NCI-H774 (cell line): ENCODE measurements around the gene CACNA1B.
"Not testable (repeated sequence)": the region's sequence is repeated elsewhere in the genome, so short reads cannot be mapped to it uniquely, and the experiment has no call there.

Experiments used
- DNase-seq: peaks from one replicate; lab custom pipeline; 2025; lab: John Stamatoyannopoulos, UW

CACNA1B gene

GRCh38 chr9:137889966-137890365 is 12.4 kb downstream of the CACNA1B start:
- DNase-seq: not testable (repeated sequence)

DNA sequence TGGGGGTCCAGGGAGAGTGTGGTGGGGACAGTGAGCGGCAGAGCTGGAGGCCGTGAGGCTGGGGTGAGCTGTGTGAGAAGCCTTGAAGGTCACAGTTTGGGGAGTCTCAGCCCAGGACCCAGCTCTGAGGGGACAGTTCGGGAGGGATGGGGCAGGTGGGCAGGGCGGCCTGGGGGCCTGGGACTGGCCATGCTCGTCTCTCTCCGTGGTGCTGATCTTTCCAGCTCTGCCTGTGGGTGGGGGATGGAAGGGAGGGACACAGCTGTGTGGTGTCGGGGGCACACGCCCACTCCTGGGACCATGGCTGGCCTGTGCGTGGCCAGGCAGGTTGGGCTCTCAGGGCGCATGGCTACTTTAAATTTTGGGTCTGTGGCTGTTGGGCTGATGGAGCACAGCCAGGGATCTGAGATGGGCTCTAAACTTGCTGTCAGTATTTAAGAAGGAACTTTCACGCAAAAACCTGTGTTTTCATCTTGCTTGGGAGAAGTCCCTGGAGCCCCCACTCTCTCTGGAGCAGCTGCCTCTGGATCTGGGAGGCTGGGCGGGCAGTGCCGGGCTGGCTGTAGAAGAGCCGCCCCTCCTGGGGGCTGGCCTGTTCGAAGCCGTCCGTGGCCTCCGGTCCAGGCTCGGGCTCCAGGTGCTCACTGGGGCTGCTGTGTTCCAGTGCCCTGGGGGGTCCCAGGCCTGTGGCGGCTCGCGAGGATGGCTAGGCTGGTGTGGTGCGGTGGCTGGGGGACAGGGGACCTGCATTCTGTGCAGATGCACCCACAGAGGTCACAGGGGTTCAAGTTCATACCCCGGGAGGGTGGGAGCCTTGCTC is 13.4 kb downstream of the CACNA1B start:
- DNase-seq: not testable (repeated sequence)

- DNase-seq: no peak
These were observed 14.2 kb downstream of the CACNA1B start for GRCh38 chr9:137891588-137892423.

DNA sequence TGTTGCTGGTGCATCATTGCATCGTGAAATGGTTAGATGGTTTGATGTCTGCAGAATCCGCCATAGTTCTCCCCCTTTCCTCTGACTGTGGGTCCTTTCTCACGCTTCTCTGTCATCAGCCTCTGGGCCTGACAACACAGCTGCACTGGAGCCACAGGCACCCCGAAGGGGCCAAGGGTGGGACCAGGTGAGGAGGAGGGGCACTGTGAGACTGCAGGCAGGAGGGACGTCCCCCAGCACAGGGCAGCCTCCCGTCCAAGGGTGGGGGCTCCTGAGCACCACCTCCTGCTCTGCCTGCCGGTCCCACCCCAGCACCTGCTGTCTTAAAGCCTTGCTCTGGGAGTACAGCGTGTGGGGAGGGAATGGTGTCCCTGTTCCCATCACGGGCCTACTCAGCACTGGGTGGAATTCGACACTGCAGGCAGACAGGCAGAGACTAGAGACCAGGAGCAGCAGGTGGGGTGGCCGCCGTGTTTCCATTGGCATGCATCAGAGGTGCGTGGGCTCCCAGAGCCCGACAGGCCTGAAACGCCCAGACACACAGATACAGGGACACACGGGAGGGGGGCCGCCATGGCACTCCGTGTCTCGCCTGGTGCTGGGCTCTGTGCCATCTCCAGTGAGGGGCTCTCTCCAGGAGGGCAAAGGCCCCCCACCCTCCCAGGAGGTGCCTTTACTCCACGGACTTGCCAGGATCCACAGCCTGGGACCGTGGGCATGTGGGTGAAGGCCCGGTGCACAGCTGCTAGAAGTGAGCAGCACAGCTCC is 15.0 kb downstream of the CACNA1B start:
- no peak for DNase-seq

GRCh38 chr9:137893670-137894069 is 16.1 kb downstream of the CACNA1B start:
- no peak for DNase-seq

- no peak for DNase-seq
These were observed 22.2 kb downstream of the CACNA1B start for GRCh38 chr9:137899551-137900360.

- no peak for DNase-seq
These were observed 23.2 kb downstream of the CACNA1B start for GRCh38 chr9:137900584-137901310.

DNA sequence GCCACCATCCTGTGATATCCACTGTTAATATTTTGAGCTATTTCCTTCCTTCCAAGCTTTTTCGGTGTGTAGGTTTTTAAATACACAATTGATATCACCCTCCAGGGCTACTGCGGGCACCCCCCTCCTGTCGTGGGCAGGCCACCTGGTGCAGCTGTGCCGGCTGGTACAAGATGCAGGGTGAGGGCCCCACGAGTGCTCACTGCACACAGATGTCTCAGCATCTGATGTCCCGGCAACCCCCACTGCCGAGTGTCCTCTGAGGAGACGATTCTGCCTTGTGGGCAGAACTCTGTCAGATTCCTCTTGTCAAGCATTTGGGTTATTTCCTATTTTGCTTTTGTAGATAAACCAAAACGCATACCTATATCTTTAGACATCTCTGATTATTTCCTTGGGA is 25.1 kb downstream of the CACNA1B start:
- no peak for DNase-seq

- DNase-seq: no peak
These were observed 28.2 kb downstream of the CACNA1B start for GRCh38 chr9:137905740-137906139.

DNA sequence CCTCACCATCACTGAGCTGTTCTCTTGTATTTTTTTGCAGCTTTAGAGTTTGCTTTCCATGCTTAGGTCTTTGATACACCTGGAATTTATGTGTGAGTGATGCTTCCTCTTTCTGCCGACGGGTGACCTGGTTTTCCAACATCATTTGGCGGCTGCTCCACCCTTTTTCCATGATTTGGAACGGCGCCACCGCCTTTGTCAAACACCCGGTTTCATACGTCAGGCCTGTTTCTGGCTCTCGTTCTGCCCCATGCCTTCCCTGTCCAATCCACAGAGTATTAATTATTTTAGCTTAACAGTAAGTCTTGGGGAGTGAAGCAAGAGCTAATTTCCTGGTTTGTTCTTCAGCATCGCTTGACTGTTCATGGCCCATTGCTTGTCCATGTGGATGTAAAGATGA is 30.2 kb downstream of the CACNA1B start:
- DNase-seq: no peak

GRCh38 chr9:137912671-137913070 is 35.1 kb downstream of the CACNA1B start:
- no peak for DNase-seq

GRCh38 chr9:137913132-137913531 is 35.5 kb downstream of the CACNA1B start:
- DNase-seq: no peak

DNA sequence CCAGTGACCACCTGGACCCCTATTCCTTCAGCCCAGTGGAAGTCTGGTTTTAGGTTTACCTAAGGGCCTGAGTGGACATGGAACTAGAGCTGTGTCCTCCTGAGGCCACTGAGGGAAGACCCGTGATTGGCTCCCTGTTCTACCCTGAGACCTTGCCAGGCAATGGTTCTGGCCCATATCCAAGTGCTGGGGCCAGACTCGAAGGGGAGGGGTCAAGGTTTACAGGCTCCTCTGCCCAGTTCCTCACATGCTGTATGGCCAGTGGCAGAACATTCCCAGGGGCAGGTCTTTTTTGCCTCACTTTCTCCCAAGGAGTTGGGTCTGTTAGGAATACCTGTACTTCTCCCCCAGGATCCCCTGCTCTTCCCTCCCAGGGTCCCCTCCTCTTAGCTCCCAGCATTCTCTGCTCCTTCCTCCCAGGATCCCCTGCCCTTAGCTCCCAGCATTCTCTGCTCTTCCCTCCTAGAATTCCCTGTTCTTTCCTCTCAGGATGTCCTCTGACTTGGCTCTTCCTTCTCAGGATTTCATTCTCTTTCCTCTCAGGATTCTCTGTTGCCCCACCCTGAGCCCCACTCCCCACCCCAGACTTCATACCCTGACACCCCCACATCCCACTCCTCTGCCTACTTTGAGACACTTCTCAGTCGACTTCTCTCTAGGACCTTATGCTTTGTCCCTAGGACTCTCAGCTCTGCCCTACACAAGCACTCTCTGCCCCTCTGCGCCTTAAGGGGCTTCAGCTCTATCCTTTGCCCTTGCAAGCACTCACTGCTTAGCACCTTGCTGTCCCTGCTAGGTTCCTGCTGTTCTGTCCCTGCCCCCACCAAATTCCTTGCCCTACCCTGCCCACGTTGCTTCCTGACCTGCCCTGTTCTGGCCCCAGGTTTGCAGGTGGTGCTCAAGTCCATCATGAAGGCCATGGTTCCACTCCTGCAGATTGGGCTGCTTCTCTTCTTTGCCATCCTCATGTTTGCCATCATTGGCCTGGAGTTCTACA is 36.5 kb downstream of the CACNA1B start:
- DNase-seq: no peak

DNA sequence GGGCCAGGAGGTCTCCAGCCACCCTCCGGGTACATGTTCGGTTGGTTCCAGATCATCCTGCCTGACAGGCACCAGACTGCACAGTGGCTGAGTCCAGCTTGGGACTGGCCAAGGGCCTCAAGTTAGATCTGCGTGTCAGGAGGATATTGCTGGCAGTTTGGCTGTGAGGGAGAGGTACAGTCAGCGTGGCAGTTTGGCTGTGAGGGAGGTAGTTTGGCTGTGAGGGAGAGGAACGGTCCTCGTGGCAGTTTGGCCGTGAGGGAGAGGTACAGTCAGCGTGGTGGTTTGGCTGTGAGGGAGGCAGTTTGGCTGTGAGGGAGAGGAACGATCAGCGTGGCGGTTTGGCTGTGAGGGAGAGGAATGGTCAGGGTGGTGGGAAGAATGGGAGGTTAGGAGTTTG is 39.0 kb downstream of the CACNA1B start:
- no peak for DNase-seq

DNA sequence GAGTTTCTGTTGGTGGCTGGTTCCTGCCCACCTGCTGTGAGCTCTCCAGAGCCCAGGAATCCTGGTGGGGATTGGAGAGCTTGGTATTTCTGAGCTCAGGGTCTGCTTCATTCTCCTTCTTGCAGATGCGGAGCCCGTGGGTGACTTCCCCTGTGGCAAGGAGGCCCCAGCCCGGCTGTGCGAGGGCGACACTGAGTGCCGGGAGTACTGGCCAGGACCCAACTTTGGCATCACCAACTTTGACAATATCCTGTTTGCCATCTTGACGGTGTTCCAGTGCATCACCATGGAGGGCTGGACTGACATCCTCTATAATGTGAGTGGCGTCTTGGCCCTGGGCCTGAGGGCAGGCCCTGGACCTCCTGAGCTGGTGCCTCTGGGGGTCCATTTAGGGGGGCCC is 39.5 kb downstream of the CACNA1B start:
- no peak for DNase-seq

GRCh38 chr9:137917795-137918194 is 40.2 kb downstream of the CACNA1B start:
- DNase-seq: no peak

DNA sequence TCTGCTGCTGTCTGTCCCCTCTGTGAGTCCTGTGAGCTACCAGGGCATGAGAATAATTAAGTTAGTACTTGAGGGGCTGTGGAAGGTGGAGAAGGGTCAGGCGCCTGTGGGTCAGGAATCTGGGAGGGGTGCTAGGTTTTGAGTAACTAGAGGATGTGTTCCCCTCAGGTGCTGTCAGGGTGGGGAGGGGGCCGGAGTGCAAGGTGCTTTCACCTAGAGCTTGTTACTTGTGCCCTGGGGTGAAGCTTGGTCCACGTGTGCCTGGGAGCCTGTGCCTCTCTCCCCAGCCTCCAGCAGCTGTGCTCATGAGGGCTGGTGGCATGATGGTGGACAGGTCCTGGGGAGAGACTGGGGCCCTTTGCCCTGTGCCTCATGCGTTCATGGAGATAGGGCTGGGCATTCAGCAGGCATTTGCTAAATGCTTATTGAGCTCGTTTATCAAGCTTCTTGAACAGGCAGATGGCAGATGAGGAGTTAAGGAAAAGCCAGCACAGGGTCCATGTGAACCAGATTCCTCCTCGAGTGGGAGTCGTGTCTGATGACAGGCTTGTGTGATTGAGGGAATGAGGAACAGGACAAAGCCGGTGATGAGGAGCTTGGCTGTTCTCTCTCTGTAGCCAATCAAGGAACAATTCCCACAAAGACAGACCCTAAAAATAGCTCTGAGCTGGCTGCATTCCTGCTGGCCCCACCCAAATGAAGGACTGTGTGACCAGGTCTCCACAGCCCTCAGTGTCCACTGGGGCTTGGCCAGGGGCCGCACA is 40.9 kb downstream of the CACNA1B start:
- no peak for DNase-seq

DNA sequence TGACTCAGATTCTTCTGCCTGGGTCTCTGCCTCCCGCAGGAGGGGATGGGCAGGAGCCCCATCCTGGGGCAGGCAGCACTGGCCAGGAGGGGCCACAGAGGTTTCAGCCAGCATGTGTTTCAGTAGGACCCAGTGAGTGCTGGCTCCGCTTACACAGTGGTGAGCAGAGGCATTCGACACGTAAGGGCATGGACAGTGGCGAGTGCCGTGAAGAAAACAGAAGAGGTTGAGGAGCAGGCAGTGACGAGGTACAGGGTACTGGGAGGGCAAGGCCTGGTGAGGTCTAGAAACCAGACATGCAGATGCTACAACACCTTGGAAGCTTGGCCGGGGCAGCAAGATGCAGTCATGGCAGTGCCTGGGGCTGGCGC is 41.5 kb downstream of the CACNA1B start:
- no peak for DNase-seq

GRCh38 chr9:137919649-137920141 is 42.1 kb downstream of the CACNA1B start:
- DNase-seq: no peak
